A549 (cell line): ENCODE results near the gene KIF3A. TPM values are rescaled to one million over a fixed set of nuclear protein-coding genes. Genes with fewer than 3 reads are reported as not detected.

ENCODE experiments used
- ATAC-seq, 2 experiments: fragments of 200-7000 bp in 1 of 2; fragments of >200 bp in 1 of 2; cut with Nextera tagmentation in 1 of 2; cut with Tn5 transposase in 1 of 2; 3 replicates each; pipeline versions ENCODE4 v1.8.0 to v1.9.1; 2018 to 2020; ENCODE audit warnings: mild to moderate bottlenecking in 1 of 2, moderate library complexity in 1 of 2
- CTCF ChIA-PET: fragments of 300-600 bp; sonication (Branson Sonifier 250); formaldehyde crosslinking; extraction: SDS; loops from one replicate; lab custom pipeline; 2021; ENCODE audit warnings: antibody characterized with exemption, inconsistent platforms; lab: Yijun Ruan, JAX
- POLR2A ChIA-PET: fragments of 350-600 bp; formaldehyde crosslinking; extraction: SDS; loops from one replicate; lab custom pipeline; 2021; ENCODE audit warnings: antibody characterized with exemption, inconsistent platforms; lab: Yijun Ruan, JAX
- DNase-seq, 2 experiments: peaks; one replicate each; pipeline versions ENCODE4 v3.0.0 to v3.0.0-alpha.2; 2011 to 2016; ENCODE audit warnings: low read depth in 1 of 2, low spot score in 1 of 2
- FAIRE-seq: peaks from 2 replicates; lab custom pipeline; 2011; peaks lifted over from hg19 to GRCh38; lab: Jason Lieb, UNC
- H3K27ac ChIP-seq, 2 experiments: fragments of >200 bp; sonication (Bioruptor Twin); formaldehyde crosslinking; 3 replicates each; pipeline ENCODE4 v1.5.1; 2016 to 2017
- H3K4me1 ChIP-seq: fragments of >200 bp; sonication (Bioruptor Twin); formaldehyde crosslinking; 3 replicates; pipeline ENCODE4 v1.6.1; 2016
- H3K4me2 ChIP-seq: fragments of >200 bp; sonication (Bioruptor Twin); formaldehyde crosslinking; 3 replicates; pipeline ENCODE4 v1.6.1; 2016
- H3K4me3 ChIP-seq: fragments of >200 bp; sonication (Bioruptor Twin); formaldehyde crosslinking; 3 replicates; pipeline ENCODE4 v1.5.1; 2016
- H3K9me3 ChIP-seq: fragments of >200 bp; sonication (Bioruptor Twin); formaldehyde crosslinking; 3 replicates; pipeline ENCODE4 v1.6.1; 2016
- CBX2 ChIP-seq: fragments of 200-600 bp; sonication (generic); IDR thresholded peaks from 2 replicates; pipeline ENCODE4 v1.6.1; 2016; ENCODE audit warnings: low read depth, mild to moderate bottlenecking, borderline replicate concordance
- CEBPB ChIP-seq, 2 experiments: fragments of >200 bp in 1 of 2; sonication (Bioruptor Twin) in 1 of 2; formaldehyde crosslinking in 1 of 2; IDR thresholded peaks; 2 replicates each; pipeline ENCODE4 v1.6.1; 2012 to 2016
- CHD2 ChIP-seq: fragments of 150-350 bp; IDR thresholded peaks from 2 replicates; pipeline ENCODE4 v1.6.1; 2014; ENCODE audit warnings: low read length; ENCODE audit not compliant: partially characterized antibody
- CHD4 ChIP-seq: fragments of 200-600 bp; sonication (generic); IDR thresholded peaks from 2 replicates; pipeline ENCODE4 v1.6.1; 2016; ENCODE audit warnings: antibody characterized with exemption, mild to moderate bottlenecking, borderline replicate concordance
- EHMT2 ChIP-seq: fragments of 200-600 bp; sonication (generic); IDR thresholded peaks from 2 replicates; pipeline ENCODE4 v1.6.1; 2016; ENCODE audit warnings: antibody characterized with exemption, low read depth, mild to moderate bottlenecking, moderate library complexity
- EP300 ChIP-seq, 2 experiments: fragments of >200 bp; sonication (Bioruptor Twin); formaldehyde crosslinking; IDR thresholded peaks; 2 replicates in 1 of 2; 3 replicates in 1 of 2; pipeline ENCODE4 v1.6.1; 2016 to 2017
- FOSB ChIP-seq: fragments of 250-450 bp; sonication (Bioruptor Pico); IDR thresholded peaks from 2 replicates; pipeline ENCODE4 v1.5.0; 2020; ENCODE audit warnings: mild to moderate bottlenecking, moderate library complexity
- HES2 ChIP-seq: fragments of >200 bp; sonication (Bioruptor Twin); formaldehyde crosslinking; IDR thresholded peaks from 2 replicates; pipeline ENCODE4 v1.6.1; 2016
- HMGXB4 ChIP-seq: fragments of 250-450 bp; sonication (Bioruptor Pico); IDR thresholded peaks from 2 replicates; pipeline ENCODE4 v1.5.0; 2021; ENCODE audit warnings: mild to moderate bottlenecking, moderate library complexity, borderline replicate concordance
- HOXA7 ChIP-seq: fragments of 250-450 bp; sonication (Bioruptor Pico); IDR thresholded peaks from 2 replicates; pipeline ENCODE4 v1.5.0; 2020; ENCODE audit warnings: mild to moderate bottlenecking, moderate library complexity
- HOXB13 ChIP-seq: fragments of 250-450 bp; sonication (Bioruptor Pico); IDR thresholded peaks from 2 replicates; pipeline ENCODE4 v1.5.0; 2020; ENCODE audit warnings: low read depth, mild to moderate bottlenecking, moderate library complexity
- JUNB ChIP-seq: fragments of >200 bp; sonication (Bioruptor Twin); formaldehyde crosslinking; IDR thresholded peaks from 2 replicates; pipeline ENCODE4 v1.6.1; 2016
- MAFK ChIP-seq: fragments of 450-650 bp; IDR thresholded peaks from 2 replicates; pipeline ENCODE4 v1.6.1; 2014; ENCODE audit not compliant: partially characterized antibody
- MAX ChIP-seq: IDR thresholded peaks from 2 replicates; pipeline ENCODE4 v1.6.1; 2012
- NFE2L2 ChIP-seq: fragments of 150-350 bp; conservative IDR thresholded peaks from 2 replicates; pipeline ENCODE4 v1.6.1; 2014; ENCODE audit warnings: low read length
- NPAS2 ChIP-seq: fragments of 250-450 bp; sonication (Bioruptor Pico); IDR thresholded peaks from 2 replicates; pipeline ENCODE4 v1.8.0; 2022; ENCODE audit warnings: mild to moderate bottlenecking, moderate library complexity, borderline replicate concordance
- NR3C1 ChIP-seq: fragments of >200 bp; sonication (Bioruptor Twin); formaldehyde crosslinking; IDR thresholded peaks from 3 replicates; pipeline ENCODE4 v1.6.1; 2017
- POLR2A ChIP-seq: IDR thresholded peaks from 2 replicates; pipeline ENCODE4 v1.6.1; 2012; ENCODE audit warnings: mild to moderate bottlenecking, low read length
- RCOR1 ChIP-seq: fragments of 150-350 bp; IDR thresholded peaks from 2 replicates; pipeline ENCODE4 v1.6.1; 2014; ENCODE audit warnings: antibody characterized with exemption, low read length, low read depth
- RFX5 ChIP-seq: fragments of 450-650 bp; IDR thresholded peaks from 2 replicates; pipeline ENCODE4 v1.7.1; 2014; ENCODE audit warnings: antibody characterized with exemption, mild to moderate bottlenecking, moderate library complexity
- RNF2 ChIP-seq: fragments of 200-600 bp; sonication (generic); IDR thresholded peaks from 2 replicates; pipeline ENCODE4 v1.6.1; 2016; ENCODE audit warnings: low read depth, mild to moderate bottlenecking, antibody characterized with exemption, moderate library complexity, borderline replicate concordance
- SREBF2 ChIP-seq: fragments of 450-650 bp; IDR thresholded peaks from 2 replicates; pipeline ENCODE4 v1.6.1; 2014; ENCODE audit warnings: mild to moderate bottlenecking, moderate library complexity
- TFCP2L1 ChIP-seq: fragments of 250-450 bp; sonication (Bioruptor Pico); IDR thresholded peaks from 2 replicates; pipeline ENCODE4 v1.5.0; 2021; ENCODE audit warnings: mild to moderate bottlenecking
- ZC3H11A ChIP-seq: fragments of 450-650 bp; IDR thresholded peaks from 2 replicates; pipeline ENCODE4 v1.6.1; 2014; ENCODE audit warnings: antibody characterized with exemption, mild to moderate bottlenecking
- ZFP36 ChIP-seq: fragments of 450-650 bp; IDR thresholded peaks from 2 replicates; pipeline ENCODE4 v1.6.1; 2014; ENCODE audit warnings: borderline replicate concordance; ENCODE audit not compliant: partially characterized antibody
- ZNF302 ChIP-seq: fragments of 250-450 bp; sonication (Bioruptor Pico); IDR thresholded peaks from 2 replicates; pipeline ENCODE4 v1.9.0; 2021; ENCODE audit warnings: inconsistent platforms, mild to moderate bottlenecking, moderate library complexity
- ZSCAN20 ChIP-seq: fragments of 250-450 bp; sonication (Bioruptor Pico); IDR thresholded peaks from 2 replicates; pipeline ENCODE4 v1.8.0; 2022; ENCODE audit warnings: mild to moderate bottlenecking, moderate library complexity
- WGBS: methylation state at CpG from one replicate; pipeline ENCODE4 v1.1.6; 2017; ENCODE audit errors: missing lambda C conversion rate; 5-methylcytosine and 5-hydroxymethylcytosine counted together
- polyA plus RNA-seq, 4 experiments: library from polyadenylated mRNA; depleted of rRNA in 3 of 4; stranded (reverse); fragments of >200 nt; fragmentation: RNase III in 1 of 4; extraction: RNeasy Plus Mini Kit Qiagen cat#74134 plus additional on column Dnase treatment in 1 of 4; gene quantifications; 2 replicates in 3 of 4; 3 replicates in 1 of 4; pipeline ENCODE4 v1.2.3, GENCODE V29; 2011 to 2017
- TF ChIP-seq, protein P1 (sequence below): fragments of 200-600 bp; sonication (generic); IDR thresholded peaks from 2 replicates; pipeline ENCODE4 v1.6.1; 2016; ENCODE audit warnings: antibody characterized with exemption, mild to moderate bottlenecking, moderate library complexity
- TF ChIP-seq, protein P2 (sequence below): IDR thresholded peaks from 2 replicates; pipeline ENCODE4 v1.6.1; 2012; ENCODE audit warnings: low read depth, borderline replicate concordance

The KIF3A gene
- polyA plus RNA-seq, 2 of the 4 experiments (the other 2 are of a cell fraction), result 12.8 to 20.5 TPM

DNA sequence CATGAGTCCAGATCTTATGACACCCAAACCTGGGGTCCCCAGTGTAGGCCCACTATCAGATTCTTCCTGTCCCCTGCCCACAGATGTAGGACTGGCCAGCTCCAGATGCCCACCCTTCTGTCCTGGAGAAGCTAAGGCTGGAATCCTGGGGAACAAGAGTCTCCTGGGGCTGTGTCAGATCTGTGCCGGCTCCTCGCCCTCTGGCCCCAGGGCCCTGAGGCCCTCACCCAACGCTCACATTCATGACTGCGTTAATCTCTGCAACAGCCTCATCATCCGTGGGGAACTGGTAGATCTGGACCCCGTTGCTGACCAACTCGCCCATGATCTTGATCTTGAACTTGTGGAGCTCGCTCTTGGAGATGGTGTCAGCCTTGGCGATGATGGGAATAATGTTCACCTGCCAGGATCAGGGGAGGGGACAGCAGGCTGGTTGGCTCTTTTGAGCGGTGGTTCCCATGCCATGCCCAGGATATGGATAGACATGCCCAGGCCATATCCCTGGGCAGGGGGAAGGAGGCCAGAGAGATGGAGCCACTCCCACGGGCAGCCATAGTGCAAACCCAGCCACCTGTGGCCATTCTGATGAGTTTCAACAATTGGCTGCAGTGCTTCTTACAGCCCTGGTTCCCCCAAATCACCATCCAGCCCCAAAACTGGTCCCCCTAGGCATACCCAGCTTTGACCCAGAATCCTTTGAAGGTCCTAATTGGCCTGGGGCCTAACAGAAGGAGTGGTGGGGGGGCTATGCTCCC lies 25.1 kb upstream of the KIF3A start:
- no peak overlapping the region for H3K4me3 ChIP-seq
- H3K4me2 ChIP-seq, result no peak overlapping the region
- H3K27ac ChIP-seq, result no peak overlapping the region
- no peak for DNase-seq
- no peaks in the 10 kb centered on the region for H3K9me3 ChIP-seq
- CTCF ChIA-PET, result interaction anchor here (1.0 to 4.6 kb wide), 7 partner anchors 8 to 376 kb away, joined by 3 to 18 read pairs (median 4); no protein-coding TSS in a partner anchor
- H3K4me1 ChIP-seq, result no peaks in the 10 kb centered on the region
- no peak for FAIRE-seq
- WGBS, result 96% methylated on average over 11 of the region's 11 CpGs
- TF ChIP-seq EHMT2 (no peak), RCOR1 (no peak), CBX2 (no peak), ZFP36 (no peak), JUNB (no peak), HMGXB4 (CRISPR knock-in tag) (no peak), MAFK (no peak), POLR2A (no peak), CEBPB (IDR thresholded peaks at IDR 0.05) (no peak), FOSB (CRISPR knock-in tag) (no peak), MAX (no peak), NR3C1 (no peak), ZNF302 (CRISPR knock-in tag) (no peak), HES2 (no peak), CHD2 (no peak), NFE2L2 (no peak)
- TF ChIP-seq, protein P1, sequence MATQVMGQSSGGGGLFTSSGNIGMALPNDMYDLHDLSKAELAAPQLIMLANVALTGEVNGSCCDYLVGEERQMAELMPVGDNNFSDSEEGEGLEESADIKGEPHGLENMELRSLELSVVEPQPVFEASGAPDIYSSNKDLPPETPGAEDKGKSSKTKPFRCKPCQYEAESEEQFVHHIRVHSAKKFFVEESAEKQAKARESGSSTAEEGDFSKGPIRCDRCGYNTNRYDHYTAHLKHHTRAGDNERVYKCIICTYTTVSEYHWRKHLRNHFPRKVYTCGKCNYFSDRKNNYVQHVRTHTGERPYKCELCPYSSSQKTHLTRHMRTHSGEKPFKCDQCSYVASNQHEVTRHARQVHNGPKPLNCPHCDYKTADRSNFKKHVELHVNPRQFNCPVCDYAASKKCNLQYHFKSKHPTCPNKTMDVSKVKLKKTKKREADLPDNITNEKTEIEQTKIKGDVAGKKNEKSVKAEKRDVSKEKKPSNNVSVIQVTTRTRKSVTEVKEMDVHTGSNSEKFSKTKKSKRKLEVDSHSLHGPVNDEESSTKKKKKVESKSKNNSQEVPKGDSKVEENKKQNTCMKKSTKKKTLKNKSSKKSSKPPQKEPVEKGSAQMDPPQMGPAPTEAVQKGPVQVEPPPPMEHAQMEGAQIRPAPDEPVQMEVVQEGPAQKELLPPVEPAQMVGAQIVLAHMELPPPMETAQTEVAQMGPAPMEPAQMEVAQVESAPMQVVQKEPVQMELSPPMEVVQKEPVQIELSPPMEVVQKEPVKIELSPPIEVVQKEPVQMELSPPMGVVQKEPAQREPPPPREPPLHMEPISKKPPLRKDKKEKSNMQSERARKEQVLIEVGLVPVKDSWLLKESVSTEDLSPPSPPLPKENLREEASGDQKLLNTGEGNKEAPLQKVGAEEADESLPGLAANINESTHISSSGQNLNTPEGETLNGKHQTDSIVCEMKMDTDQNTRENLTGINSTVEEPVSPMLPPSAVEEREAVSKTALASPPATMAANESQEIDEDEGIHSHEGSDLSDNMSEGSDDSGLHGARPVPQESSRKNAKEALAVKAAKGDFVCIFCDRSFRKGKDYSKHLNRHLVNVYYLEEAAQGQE, result no peak
- POLR2A ChIA-PET, result no interaction called here
- ATAC-seq, result no peak

DNA sequence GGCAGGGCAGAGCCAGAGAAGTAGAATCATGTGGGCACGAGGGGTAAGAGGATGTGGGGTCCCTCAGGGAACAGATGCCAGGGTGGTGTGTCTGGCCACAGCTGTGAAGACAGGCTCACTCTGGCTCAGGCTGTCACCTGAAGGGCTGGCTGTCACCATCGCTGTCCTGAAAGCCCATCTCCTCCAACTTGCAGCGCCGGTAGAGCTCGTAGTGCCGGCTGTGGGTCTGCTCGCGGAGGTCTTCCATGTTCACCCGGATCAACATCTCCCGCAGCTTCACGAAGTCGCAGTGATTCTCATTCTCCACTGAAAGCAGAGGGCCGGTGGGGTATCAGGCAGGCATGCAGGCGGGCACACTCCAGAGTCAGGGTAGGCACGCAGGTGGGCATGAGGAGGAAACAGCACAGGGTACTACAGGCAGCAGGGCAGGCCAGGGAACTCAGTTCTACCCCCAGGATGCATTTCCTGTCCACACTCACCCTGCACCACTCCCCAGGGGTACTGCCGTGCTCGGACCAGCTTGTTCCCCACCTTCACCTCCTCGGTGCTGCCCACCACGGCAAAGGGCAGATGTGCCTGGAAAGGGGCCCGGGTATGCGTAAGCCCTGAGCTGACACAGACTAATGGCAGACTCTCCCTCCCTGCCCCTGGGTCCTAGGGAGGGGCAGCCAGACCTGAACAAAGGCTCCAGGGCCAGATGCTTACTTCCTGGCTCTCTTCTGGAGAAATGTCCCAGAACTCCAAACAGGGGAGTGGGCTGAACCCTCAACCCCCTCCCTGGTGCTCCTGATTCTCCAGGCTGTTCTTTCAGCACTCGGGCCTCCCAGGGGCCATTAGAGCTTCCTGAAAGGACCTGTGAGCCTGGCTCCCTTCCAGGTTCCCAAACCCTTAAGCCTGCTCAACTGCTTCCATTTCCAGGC lies 24.2 kb upstream of the KIF3A start:
- no peaks in the 10 kb centered on the region for H3K9me3 ChIP-seq
- H3K4me2 ChIP-seq, result no peak overlapping the region
- no peak overlapping the region for H3K4me3 ChIP-seq
- WGBS, result 96% methylated on average over 22 of the region's 22 CpGs
- POLR2A ChIA-PET, result no interaction called here
- FAIRE-seq, result no peak
- H3K4me1 ChIP-seq, result no peaks in the 10 kb centered on the region
- CTCF ChIA-PET, result interaction anchor here (0.8 to 4.6 kb wide), 7 partner anchors 7 to 58 kb away, joined by 3 to 18 read pairs (median 4); partner anchors contain the start of genes CCNI2 and KIF3A
- no peak for ATAC-seq
- TF ChIP-seq HOXB13 (no peak), HES2 (no peak), NPAS2 (CRISPR knock-in tag) (no peak), CHD4 (no peak), ZFP36 (no peak), JUNB (no peak), RFX5 (no peak), TFCP2L1 (CRISPR knock-in tag) (no peak), RNF2 (no peak), EP300 (IDR thresholded peaks at IDR 0.05) (no peak), HOXA7 (CRISPR knock-in tag) (no peak), ZSCAN20 (no peak), ZC3H11A (no peak), SREBF2 (no peak), POLR2A (no peak)
- TF ChIP-seq, protein P2, sequence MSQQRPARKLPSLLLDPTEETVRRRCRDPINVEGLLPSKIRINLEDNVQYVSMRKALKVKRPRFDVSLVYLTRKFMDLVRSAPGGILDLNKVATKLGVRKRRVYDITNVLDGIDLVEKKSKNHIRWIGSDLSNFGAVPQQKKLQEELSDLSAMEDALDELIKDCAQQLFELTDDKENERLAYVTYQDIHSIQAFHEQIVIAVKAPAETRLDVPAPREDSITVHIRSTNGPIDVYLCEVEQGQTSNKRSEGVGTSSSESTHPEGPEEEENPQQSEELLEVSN, result no peak
- DNase-seq, result no peak
- H3K27ac ChIP-seq, result no peak overlapping the region
